ENCODE results near the gene RPP14.
"Not testable (repeated sequence)": the region's sequence is repeated elsewhere in the genome, so short reads cannot be mapped to it uniquely, and the experiment has no call there.

RPP14 gene

DNA sequence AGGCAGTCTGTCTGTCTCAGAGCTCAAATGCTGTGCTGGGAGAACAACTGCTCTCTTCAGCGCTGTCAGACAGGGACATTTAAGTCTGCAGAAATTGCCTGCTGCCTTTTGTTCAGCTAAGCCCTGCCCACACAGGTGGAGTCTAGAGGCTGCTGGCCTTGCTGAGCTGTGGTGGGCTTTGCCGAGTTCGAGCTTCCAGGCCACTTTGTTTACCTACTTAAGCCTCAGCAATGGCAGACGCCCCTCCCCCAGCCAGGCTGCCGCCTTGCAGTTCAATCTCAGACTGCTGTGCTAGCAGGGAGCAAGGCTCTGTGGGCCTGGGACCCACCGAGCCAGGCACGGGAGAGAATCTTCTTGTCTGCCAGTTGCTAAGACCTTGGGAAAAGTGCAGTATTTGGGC is 25.0 kb upstream of the RPP14 start:
- TF ChIP-seq CTCF (IDR thresholded peaks at IDR 0.05; ENCODE audit: borderline replicate concordance, insufficient read depth, low read depth, low read length), result no peak
- H3K4me3 ChIP-seq (ENCODE audit: low read depth, low read length), result no peak overlapping the region

- TF ChIP-seq CTCF (IDR thresholded peaks at IDR 0.05; ENCODE audit: borderline replicate concordance, insufficient read depth, low read depth, low read length), result no peak
- H3K4me3 ChIP-seq (ENCODE audit: low read depth, low read length), result no peak overlapping the region
Measured at GRCh38 chr3:58285334-58285733, 20.7 kb upstream of the RPP14 start.

GRCh38 chr3:58287354-58287753 is 18.7 kb upstream of the RPP14 start:
- no peak overlapping the region for H3K4me3 ChIP-seq (ENCODE audit: low read depth, low read length)
- no peak for TF ChIP-seq CTCF (IDR thresholded peaks at IDR 0.05; ENCODE audit: borderline replicate concordance, insufficient read depth, low read depth, low read length)

- TF ChIP-seq CTCF (IDR thresholded peaks at IDR 0.05; ENCODE audit: borderline replicate concordance, insufficient read depth, low read depth, low read length), result peak; percentile 9; the same call in 1 of the 2 replicates
- H3K4me3 ChIP-seq (ENCODE audit: low read depth, low read length), result no peak overlapping the region
Measured at GRCh38 chr3:58288011-58288728, 17.9 kb upstream of the RPP14 start.

- not testable (repeated sequence) for H3K4me3 ChIP-seq (ENCODE audit: low read depth, low read length)
Measured at GRCh38 chr3:58288964-58289613, 17.0 kb upstream of the RPP14 start.

GRCh38 chr3:58290446-58290845 is 15.6 kb upstream of the RPP14 start:
- not testable (repeated sequence) for H3K4me3 ChIP-seq (ENCODE audit: low read depth, low read length)

DNA sequence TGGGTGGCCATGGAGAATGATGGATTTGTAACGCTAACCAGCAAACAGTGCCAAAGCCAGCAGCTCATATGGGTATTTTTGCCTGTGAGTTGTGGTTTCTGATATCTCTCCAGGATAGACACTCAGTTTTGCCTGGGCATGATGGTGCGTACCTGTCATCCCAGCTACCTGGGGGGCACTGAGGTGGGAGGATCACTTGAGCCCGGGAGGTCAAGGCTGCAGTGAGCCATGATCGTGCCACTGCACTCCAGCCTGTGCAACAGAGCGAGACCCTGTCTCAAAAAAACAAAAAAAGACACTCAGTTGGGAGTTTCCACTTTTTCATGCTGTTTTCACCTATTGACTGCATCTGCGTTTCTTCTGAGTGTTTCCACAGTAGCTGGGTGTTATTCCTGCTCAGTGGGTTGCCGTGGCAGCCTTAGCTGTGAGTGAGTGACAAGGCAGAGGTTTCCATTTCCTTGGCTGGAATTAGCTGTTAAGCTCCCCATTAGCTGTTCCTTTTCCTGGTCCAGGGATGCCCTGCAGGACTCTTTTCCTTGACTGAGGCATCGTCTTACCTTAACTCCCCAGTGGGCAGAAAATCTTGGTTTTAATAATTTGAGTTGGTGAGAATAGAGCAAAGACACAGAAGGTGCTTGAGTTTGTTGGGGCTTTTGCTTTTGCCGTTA is 14.2 kb upstream of the RPP14 start:
- no peak for TF ChIP-seq CTCF (IDR thresholded peaks at IDR 0.05; ENCODE audit: borderline replicate concordance, insufficient read depth, low read depth, low read length)

GRCh38 chr3:58292866-58293265 is 13.2 kb upstream of the RPP14 start:
- no peak for TF ChIP-seq CTCF (IDR thresholded peaks at IDR 0.05; ENCODE audit: borderline replicate concordance, insufficient read depth, low read depth, low read length)
- no peak overlapping the region for H3K4me3 ChIP-seq (ENCODE audit: low read depth, low read length)

More for the DNA sequence above, 14.2 kb upstream of the RPP14 start:
- H3K4me3 ChIP-seq (ENCODE audit: low read depth, low read length), result no peak overlapping the region

Measured in GM12875 (cell line).